HG03469 (cell line): Measurements from ENCODE around the gene CEP85.
A peak's percentile ranks its signal among the peaks of the same experiment; 100 is the strongest.

Experiments
- ATAC-seq: cut with Tn5 transposase; IDR thresholded peaks from one replicate; pipeline ENCODE4 v1.9.1; 2021; ENCODE audit warnings: mild to moderate bottlenecking, moderate library complexity, moderate number of reproducible peaks; ENCODE audit not compliant: unreplicated experiment

CEP85 gene

GRCh38 chr1:26277719-26278118, 43.7 kb downstream of the CEP85 start:
- no peak for ATAC-seq

GRCh38 chr1:26278303-26278702, 44.3 kb downstream of the CEP85 start:
- ATAC-seq, result no peak

- no peak for ATAC-seq
Measured at GRCh38 chr1:26278724-26279455, 44.9 kb downstream of the CEP85 start.

DNA sequence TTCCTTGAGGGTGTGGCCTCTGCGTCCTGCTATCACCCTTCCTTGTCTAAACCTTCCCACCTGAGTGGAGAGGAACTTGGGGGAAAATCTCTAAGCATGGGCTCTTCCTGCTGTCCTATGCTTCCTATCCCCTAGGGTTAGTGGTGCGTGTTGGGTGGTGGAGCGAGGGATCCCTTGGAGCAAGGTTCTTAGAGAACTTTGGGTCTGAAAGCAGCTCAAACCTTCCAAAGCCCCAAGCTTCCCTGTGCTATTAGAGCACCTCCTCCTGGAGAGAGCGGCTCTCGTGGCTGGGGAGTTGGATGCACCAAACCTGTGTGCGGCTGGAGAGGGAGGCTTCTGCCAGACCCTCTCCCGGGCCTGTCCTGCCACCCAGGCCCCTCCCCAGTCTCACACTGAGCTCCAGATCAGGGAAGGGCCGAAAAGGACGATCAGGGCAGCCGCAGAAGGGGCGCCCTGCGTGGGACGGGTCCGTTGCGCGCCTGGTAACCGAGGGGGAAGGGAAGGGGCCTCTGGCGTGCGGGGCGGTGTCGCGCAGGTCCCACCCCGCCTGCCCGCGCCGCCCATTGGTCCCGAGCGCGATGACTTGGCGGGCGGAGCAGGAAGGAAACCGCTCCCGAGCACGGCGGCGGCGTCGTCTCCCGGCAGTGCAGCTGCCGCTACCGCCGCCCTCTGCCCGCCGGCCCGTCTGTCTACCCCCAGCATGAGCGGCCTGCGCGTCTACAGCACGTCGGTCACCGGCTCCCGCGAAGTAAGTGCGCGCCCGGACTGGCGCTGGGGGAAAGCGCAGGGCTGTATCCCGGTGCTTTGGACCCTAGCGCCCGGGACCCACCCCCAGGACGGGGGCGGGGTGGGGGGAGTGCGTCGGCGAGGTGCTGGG, 45.7 kb downstream of the CEP85 start, which contains the start of gene SH3BGRL3:
Gene SH3BGRL3, plus strand, starts transcription at position 631 of the 877 bp plus-strand sequence. Its CDS starts 70 bp downstream, at position 701.
- ATAC-seq, result peak; percentile 31

GRCh38 chr1:26280333-26281042, 46.5 kb downstream of the CEP85 start:
- no peak for ATAC-seq

GRCh38 chr1:26281091-26281958, 47.3 kb downstream of the CEP85 start:
- ATAC-seq, result no peak

DNA sequence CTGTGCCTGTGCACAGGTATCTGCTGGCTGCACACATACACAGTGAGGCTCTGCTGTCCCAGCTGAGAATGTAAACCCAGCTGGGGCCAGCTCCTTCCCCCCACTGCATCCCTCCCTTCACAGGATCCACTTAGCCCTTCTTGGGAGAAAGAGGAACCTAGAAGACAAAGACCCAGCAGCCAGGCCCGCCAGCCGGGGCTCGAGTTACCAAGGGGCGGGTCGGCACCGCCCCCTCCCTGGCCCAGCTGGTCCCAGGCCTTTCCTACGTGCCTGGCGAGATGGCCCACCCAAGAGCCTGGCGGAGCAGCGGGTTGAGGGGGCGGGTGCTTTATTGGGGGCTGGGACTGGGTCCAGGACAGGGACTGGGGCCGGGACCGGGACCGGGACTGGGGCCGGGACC, 48.0 kb downstream of the CEP85 start:
- no peak for ATAC-seq

DNA sequence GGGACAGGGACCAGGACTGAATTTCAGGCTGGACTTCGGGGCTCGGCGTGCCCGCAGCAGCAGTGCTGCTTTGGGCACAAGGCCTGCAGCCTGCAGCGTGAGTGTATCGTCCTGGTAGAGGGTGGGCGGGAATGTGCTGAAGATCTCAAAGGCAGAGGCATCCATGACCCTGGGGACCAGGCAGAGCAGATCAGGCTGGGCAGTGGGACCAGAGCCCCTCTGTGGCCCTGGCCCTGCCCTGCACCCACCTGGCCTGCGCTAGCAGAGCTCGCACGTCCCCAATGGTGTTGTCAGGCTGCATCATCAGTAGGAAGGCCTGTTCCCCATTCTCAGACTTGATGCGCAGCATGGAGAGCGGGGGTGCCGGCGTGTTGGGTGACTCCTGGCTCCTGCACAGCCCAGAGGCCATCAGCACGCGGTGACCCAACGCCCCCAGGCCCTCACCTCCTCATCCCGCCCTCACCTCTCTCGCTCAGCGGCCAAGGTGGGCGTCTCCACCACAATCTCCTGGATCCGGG, 48.5 kb downstream of the CEP85 start:
- ATAC-seq, result no peak

GRCh38 chr1:26283279-26283853, 49.4 kb downstream of the CEP85 start:
- no peak for ATAC-seq

GRCh38 chr1:26283871-26284596, 50.0 kb downstream of the CEP85 start:
- ATAC-seq, result no peak

DNA sequence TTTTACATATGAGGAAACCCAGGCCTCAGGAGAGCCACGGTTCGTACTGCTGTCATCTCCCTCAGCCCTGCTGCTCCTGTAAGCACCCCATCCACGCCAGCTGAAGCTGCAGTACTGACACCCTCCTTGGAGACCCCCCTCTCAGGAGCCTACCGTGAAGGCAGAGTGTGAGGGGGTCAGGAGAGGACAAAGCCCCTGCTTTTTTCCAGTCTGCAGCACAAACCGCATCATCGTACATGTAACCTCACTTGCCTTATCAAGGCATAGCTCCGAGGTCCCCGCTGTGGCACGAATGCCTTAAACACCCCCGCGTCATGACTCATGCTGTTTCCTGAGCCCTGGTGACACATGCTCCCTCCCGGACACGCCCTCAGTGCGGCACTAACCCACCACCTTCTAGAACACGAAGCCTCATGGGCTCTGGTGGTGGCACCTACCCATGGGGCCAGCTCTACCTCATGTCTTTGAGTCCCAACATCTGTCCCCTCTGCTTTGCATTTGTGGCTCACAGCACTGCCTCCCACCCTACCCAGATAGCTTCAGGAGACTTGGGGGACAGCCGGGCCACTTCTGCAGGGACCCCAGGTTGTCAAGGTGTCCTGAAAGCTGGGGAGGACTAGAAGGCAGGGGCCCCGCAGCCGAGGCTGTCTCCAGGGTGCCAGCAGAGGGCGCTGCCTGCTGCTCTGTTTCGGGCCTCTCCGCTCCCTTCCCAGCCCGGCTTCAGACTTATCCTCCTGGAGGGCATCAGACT, 50.8 kb downstream of the CEP85 start:
- no peak for ATAC-seq

GRCh38 chr1:26285366-26286063, 51.5 kb downstream of the CEP85 start:
- ATAC-seq, result no peak

GRCh38 chr1:26286064-26286416, 52.0 kb downstream of the CEP85 start:
- no peak for ATAC-seq

DNA sequence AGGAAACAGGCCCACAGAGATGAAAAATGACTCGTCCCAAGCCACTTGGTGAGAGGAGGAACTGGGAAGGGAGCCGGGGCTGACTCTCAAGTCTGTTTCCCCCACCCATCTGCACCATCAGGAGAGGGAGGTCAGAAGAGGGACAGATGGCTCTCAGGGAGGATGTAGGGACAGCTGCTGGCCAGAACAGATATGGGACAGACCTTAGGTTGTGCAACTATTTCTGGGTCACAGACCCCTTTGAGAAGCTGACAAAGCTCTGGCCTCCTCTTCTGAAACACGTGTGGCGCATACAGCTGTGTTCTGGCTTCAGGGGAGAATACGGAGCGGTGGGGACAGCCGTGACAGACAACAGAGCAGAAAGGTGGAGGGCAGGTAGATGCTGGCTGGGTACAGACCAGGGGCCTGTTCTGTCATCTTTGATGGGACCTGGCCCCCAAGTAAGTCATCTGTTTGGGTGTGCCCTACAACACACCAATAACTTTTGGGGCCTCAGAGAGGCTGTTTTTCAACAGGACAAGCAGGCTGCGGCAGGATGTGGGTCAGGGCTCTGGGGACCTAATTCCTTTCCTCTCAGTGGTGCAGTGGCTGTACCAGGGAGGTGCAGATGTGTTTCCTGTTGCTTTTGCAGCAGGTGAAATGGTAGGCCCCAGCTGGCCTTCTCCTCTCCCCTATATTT, 53.2 kb downstream of the CEP85 start:
- no peak for ATAC-seq

GRCh38 chr1:26287811-26288210, 53.8 kb downstream of the CEP85 start:
- ATAC-seq, result no peak

- ATAC-seq, result no peak
Measured at GRCh38 chr1:26288311-26288941, 54.4 kb downstream of the CEP85 start.
